Measurements from ENCODE around the gene ADAMTS17. TPM values are rescaled to one million over a fixed set of nuclear protein-coding genes. Genes with fewer than 3 reads are reported as not detected.

The ADAMTS17 gene
- total RNA-seq, 4 donors from 2014 or later, result 7.2 to 15.1 (median 8.9) TPM

- Histone ChIP-seq H3K36me3 (no peaks in the 10 kb centered on the region), H3K27me3 (no peaks in the 10 kb centered on the region), H3K4me3 (no peak overlapping the region), H3K27ac (no peak overlapping the region), H3K9me3 (no peaks in the 10 kb centered on the region), H3K4me1 (no peaks in the 10 kb centered on the region)
- DNase-seq, result peak in 2 of 3 donors; percentile 26 to 33
- no peak for TF ChIP-seq POLR2A (IDR thresholded peaks at IDR 0.05)
- TF ChIP-seq, protein P1, sequence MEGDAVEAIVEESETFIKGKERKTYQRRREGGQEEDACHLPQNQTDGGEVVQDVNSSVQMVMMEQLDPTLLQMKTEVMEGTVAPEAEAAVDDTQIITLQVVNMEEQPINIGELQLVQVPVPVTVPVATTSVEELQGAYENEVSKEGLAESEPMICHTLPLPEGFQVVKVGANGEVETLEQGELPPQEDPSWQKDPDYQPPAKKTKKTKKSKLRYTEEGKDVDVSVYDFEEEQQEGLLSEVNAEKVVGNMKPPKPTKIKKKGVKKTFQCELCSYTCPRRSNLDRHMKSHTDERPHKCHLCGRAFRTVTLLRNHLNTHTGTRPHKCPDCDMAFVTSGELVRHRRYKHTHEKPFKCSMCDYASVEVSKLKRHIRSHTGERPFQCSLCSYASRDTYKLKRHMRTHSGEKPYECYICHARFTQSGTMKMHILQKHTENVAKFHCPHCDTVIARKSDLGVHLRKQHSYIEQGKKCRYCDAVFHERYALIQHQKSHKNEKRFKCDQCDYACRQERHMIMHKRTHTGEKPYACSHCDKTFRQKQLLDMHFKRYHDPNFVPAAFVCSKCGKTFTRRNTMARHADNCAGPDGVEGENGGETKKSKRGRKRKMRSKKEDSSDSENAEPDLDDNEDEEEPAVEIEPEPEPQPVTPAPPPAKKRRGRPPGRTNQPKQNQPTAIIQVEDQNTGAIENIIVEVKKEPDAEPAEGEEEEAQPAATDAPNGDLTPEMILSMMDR (IDR thresholded peaks at IDR 0.05), result no peak
These were observed 151.1 kb downstream of the ADAMTS17 start for GRCh38 chr15:100190675-100191074.

GRCh38 chr15:100189849-100190248 is 151.9 kb downstream of the ADAMTS17 start:
- Histone ChIP-seq H3K4me1 (no peaks in the 10 kb centered on the region), H3K4me3 (no peak overlapping the region), H3K9me3 (no peaks in the 10 kb centered on the region), H3K27me3 (no peaks in the 10 kb centered on the region), H3K27ac (no peak overlapping the region), H3K36me3 (no peaks in the 10 kb centered on the region)
- TF ChIP-seq, protein P1 (IDR thresholded peaks at IDR 0.05), result no peak
- no peak for TF ChIP-seq POLR2A (IDR thresholded peaks at IDR 0.05)
- DNase-seq, result peak in 2 of 3 donors; percentile 27 to 28

GRCh38 chr15:100189319-100189718 is 152.5 kb downstream of the ADAMTS17 start:
- Histone ChIP-seq H3K27ac (no peak overlapping the region), H3K4me3 (no peak overlapping the region), H3K9me3 (no peaks in the 10 kb centered on the region), H3K4me1 (no peaks in the 10 kb centered on the region), H3K27me3 (no peaks in the 10 kb centered on the region), H3K36me3 (no peaks in the 10 kb centered on the region)
- no peak for TF ChIP-seq POLR2A (IDR thresholded peaks at IDR 0.05)
- TF ChIP-seq, protein P1 (IDR thresholded peaks at IDR 0.05), result no peak
- peak in 2 of 3 donors; percentile 19 to 28 for DNase-seq

DNA sequence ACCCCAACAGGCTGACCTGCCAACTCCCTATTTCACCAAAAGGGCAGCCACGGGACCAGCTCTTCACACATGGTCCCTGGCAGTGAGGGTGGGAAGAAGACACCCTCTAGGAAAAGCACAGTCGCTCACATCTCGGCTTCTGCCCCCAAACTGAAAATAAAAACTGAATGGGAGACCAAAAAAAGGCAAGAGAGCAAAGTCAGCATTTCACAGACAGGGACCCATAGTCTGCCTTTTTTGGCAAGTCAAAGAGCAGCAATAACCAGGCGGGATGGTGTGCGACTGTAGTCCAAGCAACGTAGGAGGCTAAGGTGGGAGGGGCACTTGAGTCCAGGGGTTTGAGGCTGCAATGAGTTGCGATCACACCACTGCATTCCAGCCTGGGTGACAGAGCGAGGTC is 154.1 kb downstream of the ADAMTS17 start:
- no peaks in the 10 kb centered on the region for H3K36me3 ChIP-seq
- H3K9me3 ChIP-seq, result no peaks in the 10 kb centered on the region
- no peaks in the 10 kb centered on the region for H3K4me1 ChIP-seq
- no peak overlapping the region for H3K4me3 ChIP-seq
- no peak overlapping the region for H3K27ac ChIP-seq
- TF ChIP-seq POLR2A (IDR thresholded peaks at IDR 0.05), result no peak
- TF ChIP-seq, protein P1 (IDR thresholded peaks at IDR 0.05), result no peak
- no peak for DNase-seq
- no peaks in the 10 kb centered on the region for H3K27me3 ChIP-seq

GRCh38 chr15:100186960-100187359 is 154.8 kb downstream of the ADAMTS17 start:
- Histone ChIP-seq H3K36me3 (no peaks in the 10 kb centered on the region), H3K27ac (no peak overlapping the region), H3K27me3 (no peaks in the 10 kb centered on the region), H3K4me3 (no peak overlapping the region), H3K4me1 (no peaks in the 10 kb centered on the region), H3K9me3 (no peaks in the 10 kb centered on the region)
- TF ChIP-seq, protein P1 (IDR thresholded peaks at IDR 0.05), result no peak
- TF ChIP-seq POLR2A (IDR thresholded peaks at IDR 0.05), result no peak
- DNase-seq, result no peak

GRCh38 chr15:100186366-100186765 is 155.4 kb downstream of the ADAMTS17 start:
- H3K36me3 ChIP-seq, result no peaks in the 10 kb centered on the region
- H3K4me3 ChIP-seq, result no peak overlapping the region
- no peak for TF ChIP-seq POLR2A (IDR thresholded peaks at IDR 0.05)
- TF ChIP-seq, protein P1 (IDR thresholded peaks at IDR 0.05), result no peak
- no peaks in the 10 kb centered on the region for H3K27me3 ChIP-seq
- DNase-seq, result peak in 1 of 3 donors; percentile 24
- no peak overlapping the region for H3K27ac ChIP-seq
- H3K9me3 ChIP-seq, result no peaks in the 10 kb centered on the region
- no peaks in the 10 kb centered on the region for H3K4me1 ChIP-seq
